Panc1 (cell line): ENCODE results near the gene EDNRB. TPM values are rescaled to one million over a fixed set of nuclear protein-coding genes. Genes with fewer than 3 reads are reported as not detected.

Experiments used
- ATAC-seq: fragments of 200-7000 bp; cut with Tn5 transposase; 2 replicates; pipeline ENCODE4 v1.9.1; 2020; ENCODE audit warnings: mild to moderate bottlenecking, moderate library complexity
- BruUV-seq: library from RNA; stranded (reverse); fragments of 400-500 nt; replicated peaks from 2 replicates; lab custom pipeline; 2021; lab: Mats Ljungman, UMichigan
- CTCF ChIA-PET: fragments of 300-600 bp; sonication (Branson Sonifier 250); formaldehyde crosslinking; loops from one replicate; lab custom pipeline; 2022; ENCODE audit warnings: antibody characterized with exemption; lab: Charles Lee
- POLR2A ChIA-PET: fragments of 300-600 bp; sonication (Branson Sonifier 250); formaldehyde crosslinking; loops from one replicate; lab custom pipeline; 2022; ENCODE audit warnings: antibody characterized with exemption; lab: Charles Lee
- DNase-seq: peaks from one replicate; pipeline ENCODE4 v3.0.0-alpha.2; 2010; ENCODE audit warnings: low read depth, low spot score
- H3K27ac ChIP-seq: 2 replicates; pipeline ENCODE4 v1.5.1; 2011; ENCODE audit warnings: mild to moderate bottlenecking, low read length, inconsistent platforms
- H3K27me3 ChIP-seq: fragments of 200-500 bp; sonication (Bioruptor generic); 2 replicates; pipeline ENCODE4 v1.6.0; 2014; ENCODE audit warnings: low read length, inconsistent platforms; ENCODE audit not compliant: control insufficient read depth, insufficient read depth
- H3K36me3 ChIP-seq: fragments of 200-500 bp; sonication (Bioruptor generic); 2 replicates; pipeline ENCODE4 v1.5.1; 2014; ENCODE audit warnings: inconsistent platforms, mild to moderate bottlenecking, low read length, moderate library complexity; ENCODE audit not compliant: control insufficient read depth, insufficient read depth
- H3K4me1 ChIP-seq: 2 replicates; pipeline ENCODE4 v1.5.1; 2011; ENCODE audit warnings: inconsistent platforms, mild to moderate bottlenecking, low read length, moderate library complexity; ENCODE audit not compliant: control insufficient read depth, insufficient read depth
- H3K4me3 ChIP-seq, 2 experiments: 2 replicates each; pipeline ENCODE4 v1.5.1; 2011 to 2012; ENCODE audit warnings: low read depth in 2 of 2, low read length in 2 of 2, mild to moderate bottlenecking in 2 of 2, inconsistent platforms in 1 of 2, moderate library complexity in 1 of 2
- H3K9me3 ChIP-seq: fragments of 200-500 bp; sonication (Bioruptor generic); 2 replicates; pipeline ENCODE4 v1.5.1; 2014; ENCODE audit warnings: low read depth, mild to moderate bottlenecking, inconsistent platforms, low read length, moderate library complexity; ENCODE audit not compliant: control insufficient read depth, insufficient read depth
- POLR2AphosphoS5 ChIP-seq: IDR thresholded peaks from 2 replicates; pipeline ENCODE4 v1.6.1; 2012; ENCODE audit warnings: mild to moderate bottlenecking, low read depth, low read length, moderate library complexity
- SIN3A ChIP-seq: IDR thresholded peaks from 2 replicates; pipeline ENCODE4 v1.6.1; 2012; ENCODE audit warnings: low read depth, mild to moderate bottlenecking, low read length, moderate library complexity, borderline replicate concordance; ENCODE audit not compliant: insufficient read depth
- TCF7L2 ChIP-seq: IDR thresholded peaks from 2 replicates; pipeline ENCODE4 v1.6.1; 2011; ENCODE audit warnings: mild to moderate bottlenecking, low read depth, low read length, inconsistent platforms
- in situ Hi-C: cut with HindIII; loops from 2 replicates; pipeline ENCODE4 v1.10.0; 2016; ENCODE audit warnings: low sequenced_read_pairs, low pct_unique_long_range_greater_than_20kb
- intact Hi-C: fragments of 100-400 bp; cut with micrococcal nuclease; formaldehyde crosslinking; loops from one replicate; pipeline ENCODE4 v1.10.0; 2022; ENCODE audit not compliant: unreplicated experiment
- total RNA-seq: library from RNA; stranded (reverse); gene quantifications from one replicate; pipeline ENCODE4 v1.2.1, GENCODE V29; 2021; ENCODE audit not compliant: unreplicated experiment
- TF ChIP-seq, protein P1 (sequence below): fragments of 450-650 bp; IDR thresholded peaks from 2 replicates; pipeline ENCODE4 v1.5.1; 2017; ENCODE audit warnings: mild to moderate bottlenecking
- TF ChIP-seq, protein P2 (sequence below), 2 experiments: IDR thresholded peaks; 2 replicates each; pipeline ENCODE4 v1.6.1; 2011 to 2012; ENCODE audit warnings: low read depth in 2 of 2, control low read depth in 1 of 2, low read length in 1 of 2, mild to moderate bottlenecking in 1 of 2, moderate library complexity in 1 of 2; ENCODE audit not compliant: insufficient read depth in 1 of 2

Gene EDNRB
- total RNA-seq, 1 experiment from 2014 or later, result 0.18 TPM

DNA sequence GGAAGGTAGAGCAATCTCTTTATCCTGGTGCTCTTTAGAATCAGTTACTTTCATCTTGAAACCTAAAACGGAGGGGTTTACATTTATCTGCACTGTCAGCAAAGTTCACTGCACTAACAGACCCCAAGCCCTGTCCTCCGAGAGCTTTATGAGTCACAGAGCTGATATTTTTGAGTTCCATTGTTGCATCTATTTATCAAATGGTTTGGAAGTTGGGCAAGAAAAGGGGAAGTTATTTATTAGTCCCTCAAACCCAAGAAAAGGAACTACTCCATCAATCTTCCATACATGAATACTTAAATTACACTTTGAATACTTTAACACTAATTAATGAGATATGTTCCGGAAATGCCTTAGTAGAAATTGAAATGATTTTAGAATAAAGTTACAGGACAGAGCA lies 55.5 kb downstream of the EDNRB start:
- intact Hi-C loops (no loop called here), in situ Hi-C loops (no loop called here)
- no peaks in the 10 kb centered on the region for H3K4me1 ChIP-seq
- no peak overlapping the region for H3K4me3 ChIP-seq
- H3K9me3 ChIP-seq, result no peaks in the 10 kb centered on the region
- ChIA-PET CTCF (no interaction called here), POLR2A (no interaction called here)
- ATAC-seq (no peak), DNase-seq (no peak)
- H3K27ac ChIP-seq, result no peak overlapping the region
- no peaks in the 10 kb centered on the region for H3K36me3 ChIP-seq
- BruUV-seq, result no TSS peak
- TF ChIP-seq, protein P1, sequence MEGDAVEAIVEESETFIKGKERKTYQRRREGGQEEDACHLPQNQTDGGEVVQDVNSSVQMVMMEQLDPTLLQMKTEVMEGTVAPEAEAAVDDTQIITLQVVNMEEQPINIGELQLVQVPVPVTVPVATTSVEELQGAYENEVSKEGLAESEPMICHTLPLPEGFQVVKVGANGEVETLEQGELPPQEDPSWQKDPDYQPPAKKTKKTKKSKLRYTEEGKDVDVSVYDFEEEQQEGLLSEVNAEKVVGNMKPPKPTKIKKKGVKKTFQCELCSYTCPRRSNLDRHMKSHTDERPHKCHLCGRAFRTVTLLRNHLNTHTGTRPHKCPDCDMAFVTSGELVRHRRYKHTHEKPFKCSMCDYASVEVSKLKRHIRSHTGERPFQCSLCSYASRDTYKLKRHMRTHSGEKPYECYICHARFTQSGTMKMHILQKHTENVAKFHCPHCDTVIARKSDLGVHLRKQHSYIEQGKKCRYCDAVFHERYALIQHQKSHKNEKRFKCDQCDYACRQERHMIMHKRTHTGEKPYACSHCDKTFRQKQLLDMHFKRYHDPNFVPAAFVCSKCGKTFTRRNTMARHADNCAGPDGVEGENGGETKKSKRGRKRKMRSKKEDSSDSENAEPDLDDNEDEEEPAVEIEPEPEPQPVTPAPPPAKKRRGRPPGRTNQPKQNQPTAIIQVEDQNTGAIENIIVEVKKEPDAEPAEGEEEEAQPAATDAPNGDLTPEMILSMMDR, result no peak
- TF ChIP-seq, protein P2, sequence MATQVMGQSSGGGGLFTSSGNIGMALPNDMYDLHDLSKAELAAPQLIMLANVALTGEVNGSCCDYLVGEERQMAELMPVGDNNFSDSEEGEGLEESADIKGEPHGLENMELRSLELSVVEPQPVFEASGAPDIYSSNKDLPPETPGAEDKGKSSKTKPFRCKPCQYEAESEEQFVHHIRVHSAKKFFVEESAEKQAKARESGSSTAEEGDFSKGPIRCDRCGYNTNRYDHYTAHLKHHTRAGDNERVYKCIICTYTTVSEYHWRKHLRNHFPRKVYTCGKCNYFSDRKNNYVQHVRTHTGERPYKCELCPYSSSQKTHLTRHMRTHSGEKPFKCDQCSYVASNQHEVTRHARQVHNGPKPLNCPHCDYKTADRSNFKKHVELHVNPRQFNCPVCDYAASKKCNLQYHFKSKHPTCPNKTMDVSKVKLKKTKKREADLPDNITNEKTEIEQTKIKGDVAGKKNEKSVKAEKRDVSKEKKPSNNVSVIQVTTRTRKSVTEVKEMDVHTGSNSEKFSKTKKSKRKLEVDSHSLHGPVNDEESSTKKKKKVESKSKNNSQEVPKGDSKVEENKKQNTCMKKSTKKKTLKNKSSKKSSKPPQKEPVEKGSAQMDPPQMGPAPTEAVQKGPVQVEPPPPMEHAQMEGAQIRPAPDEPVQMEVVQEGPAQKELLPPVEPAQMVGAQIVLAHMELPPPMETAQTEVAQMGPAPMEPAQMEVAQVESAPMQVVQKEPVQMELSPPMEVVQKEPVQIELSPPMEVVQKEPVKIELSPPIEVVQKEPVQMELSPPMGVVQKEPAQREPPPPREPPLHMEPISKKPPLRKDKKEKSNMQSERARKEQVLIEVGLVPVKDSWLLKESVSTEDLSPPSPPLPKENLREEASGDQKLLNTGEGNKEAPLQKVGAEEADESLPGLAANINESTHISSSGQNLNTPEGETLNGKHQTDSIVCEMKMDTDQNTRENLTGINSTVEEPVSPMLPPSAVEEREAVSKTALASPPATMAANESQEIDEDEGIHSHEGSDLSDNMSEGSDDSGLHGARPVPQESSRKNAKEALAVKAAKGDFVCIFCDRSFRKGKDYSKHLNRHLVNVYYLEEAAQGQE (IDR thresholded peaks at IDR 0.05; ENCODE audit: insufficient read depth in 1 of 2, low read depth in 2 of 2, low read length in 1 of 2), result no peak
- no peak for TF ChIP-seq POLR2AphosphoS5
- no peak for TF ChIP-seq TCF7L2
- no peak for TF ChIP-seq SIN3A
- H3K27me3 ChIP-seq, result no peaks in the 10 kb centered on the region

DNA sequence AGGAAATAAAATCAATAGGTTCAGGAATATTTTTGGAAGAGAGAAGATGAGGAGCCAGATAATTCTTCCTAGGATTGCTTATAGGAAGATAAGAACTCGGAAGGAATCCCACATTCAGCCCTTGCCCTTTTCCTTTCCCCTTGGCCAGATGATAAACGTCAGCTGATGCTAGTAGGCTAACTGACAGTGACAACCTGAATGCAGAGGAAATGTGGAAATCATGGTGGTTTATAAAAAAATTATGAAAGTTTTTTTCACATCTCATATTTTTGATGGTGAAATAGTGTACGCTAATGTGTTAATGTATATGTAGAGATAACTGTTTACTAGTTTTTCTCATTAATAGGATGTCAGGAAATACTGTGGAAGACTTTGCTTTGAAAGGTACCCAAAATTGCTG lies 56.9 kb downstream of the EDNRB start:
- Histone ChIP-seq H3K36me3 (no peaks in the 10 kb centered on the region), H3K9me3 (no peaks in the 10 kb centered on the region), H3K27ac (no peak overlapping the region), H3K4me1 (no peaks in the 10 kb centered on the region), H3K27me3 (no peaks in the 10 kb centered on the region), H3K4me3 (no peak overlapping the region)
- ATAC-seq, result no peak
- intact Hi-C loops (no loop called here), in situ Hi-C loops (no loop called here)
- no peak for DNase-seq
- TF ChIP-seq SIN3A (no peak), POLR2AphosphoS5 (no peak), TCF7L2 (no peak)
- TF ChIP-seq, protein P2 (IDR thresholded peaks at IDR 0.05; ENCODE audit: insufficient read depth in 1 of 2, low read depth in 2 of 2, low read length in 1 of 2), result no peak
- TF ChIP-seq, protein P1, result no peak
- ChIA-PET POLR2A (no interaction called here), CTCF (no interaction called here)
- BruUV-seq, result no TSS peak
